GM12878 (cell line): Measurements from ENCODE around the gene SMIM35. TPM values are rescaled to one million over a fixed set of nuclear protein-coding genes. Genes with fewer than 3 reads are reported as not detected.

Experiments used
- ATAC-seq: fragments of 200-7000 bp; cut with Tn5 transposase; 3 replicates; pipeline ENCODE4 v1.9.1; 2020; ENCODE audit warnings: mild to moderate bottlenecking, moderate library complexity
- BruUV-seq: library from RNA; stranded (reverse); fragments of 400-500 nt; replicated peaks from 2 replicates; lab custom pipeline; 2021; lab: Mats Ljungman, UMichigan
- CTCF ChIA-PET: fragments of 300-600 bp; sonication (Branson Sonifier 250); formaldehyde crosslinking; extraction: SDS; loops from one replicate; lab custom pipeline; 2021; ENCODE audit warnings: inconsistent platforms; lab: Yijun Ruan, JAX
- POLR2A ChIA-PET: fragments of 350-600 bp; formaldehyde crosslinking; extraction: SDS; loops from one replicate; lab custom pipeline; 2021; ENCODE audit warnings: inconsistent platforms; lab: Charles Lee
- RAD21 ChIA-PET: fragments of 300-600 bp; sonication (Branson Sonifier 250); formaldehyde crosslinking; loops from one replicate; lab custom pipeline; 2023; ENCODE audit warnings: antibody characterized with exemption; ENCODE audit not compliant: unreplicated experiment; lab: Charles Lee
- SMC1A ChIA-PET: fragments of 300-600 bp; sonication (Branson Sonifier 250); formaldehyde crosslinking; loops from one replicate; lab custom pipeline; 2023; ENCODE audit not compliant: unreplicated experiment, uncharacterized antibody; lab: Charles Lee
- DNase-seq: peaks from one replicate; pipeline ENCODE4 v3.0.0-alpha.2; 2011; ENCODE audit warnings: low read depth, low spot score
- FAIRE-seq: peaks from 3 replicates; lab custom pipeline; 2011; peaks lifted over from hg19 to GRCh38; lab: Jason Lieb, UNC
- H2AFZ ChIP-seq: 2 replicates; pipeline ENCODE4 v1.6.0; 2011; ENCODE audit warnings: low read depth, low read length, control low read depth; ENCODE audit not compliant: control insufficient read depth
- H3K27ac ChIP-seq: 2 replicates; pipeline ENCODE4 v1.5.1; 2011; ENCODE audit warnings: control low read depth; ENCODE audit not compliant: control insufficient read depth, insufficient read depth
- H3K27me3 ChIP-seq, 2 experiments: replicated peaks in 1 of 2; 2 replicates each; pipeline versions ENCODE4 v1.6.0 to v1.6.1; 2011; ENCODE audit warnings: low read length in 1 of 2; ENCODE audit not compliant: control insufficient read depth in 2 of 2, insufficient read depth in 2 of 2
- H3K36me3 ChIP-seq, 2 experiments: 2 replicates each; pipeline ENCODE4 v1.5.1; 2011; ENCODE audit warnings: low read length in 1 of 2; ENCODE audit not compliant: control insufficient read depth in 2 of 2, insufficient read depth in 2 of 2
- H3K4me1 ChIP-seq: 2 replicates; pipeline ENCODE4 v1.6.1; 2011; ENCODE audit warnings: mild to moderate bottlenecking, low read length, moderate library complexity, mixed read lengths; ENCODE audit not compliant: control insufficient read depth, insufficient read depth
- H3K4me2 ChIP-seq: 2 replicates; pipeline ENCODE4 v1.6.0; 2011; ENCODE audit warnings: control low read depth; ENCODE audit not compliant: control insufficient read depth, insufficient read depth
- H3K4me3 ChIP-seq: fragments of 200-600 bp; sonication (generic); 2 replicates; pipeline ENCODE4 v1.5.1; 2016
- H3K79me2 ChIP-seq: 2 replicates; pipeline ENCODE4 v1.6.0; 2011; ENCODE audit warnings: low read length; ENCODE audit not compliant: control insufficient read depth, insufficient read depth
- H3K9ac ChIP-seq: 2 replicates; pipeline ENCODE4 v1.8.0; 2011; ENCODE audit warnings: low read length, control low read depth, mixed read lengths; ENCODE audit not compliant: control insufficient read depth, insufficient read depth
- H3K9me3 ChIP-seq: replicated peaks from 3 replicates; pipeline ENCODE4 v1.5.1; 2011; ENCODE audit warnings: mild to moderate bottlenecking, low read length; ENCODE audit not compliant: control insufficient read depth, insufficient read depth
- H4K20me1 ChIP-seq: 2 replicates; pipeline ENCODE4 v1.6.0; 2011; ENCODE audit not compliant: control insufficient read depth, insufficient read depth
- CUX1 ChIP-seq: IDR thresholded peaks from 2 replicates; pipeline ENCODE4 v1.6.1; 2012; ENCODE audit warnings: improper control_type of control experiment, low read depth, low read length; ENCODE audit not compliant: insufficient replicate concordance
- MEF2B ChIP-seq: fragments of 450-650 bp; IDR thresholded peaks from 2 replicates; pipeline ENCODE4 v1.6.1; 2018; ENCODE audit warnings: mild to moderate bottlenecking, moderate library complexity; ENCODE audit not compliant: partially characterized antibody, poor library complexity, severe bottlenecking
- NR2F1 ChIP-seq: fragments of 450-650 bp; conservative IDR thresholded peaks from 2 replicates; pipeline ENCODE4 v1.6.1; 2017; ENCODE audit warnings: mild to moderate bottlenecking
- POLR2AphosphoS2 ChIP-seq: IDR thresholded peaks from 2 replicates; pipeline ENCODE4 v1.6.1; 2011; ENCODE audit warnings: low read depth, mild to moderate bottlenecking, low read length, improper control_type of control experiment, moderate library complexity
- POLR2AphosphoS5 ChIP-seq: IDR thresholded peaks from 2 replicates; pipeline ENCODE4 v1.6.1; 2011; ENCODE audit warnings: mild to moderate bottlenecking, low read length, inconsistent platforms
- RFX5 ChIP-seq: IDR thresholded peaks from 2 replicates; pipeline ENCODE4 v1.6.1; 2011; ENCODE audit warnings: low read depth, low read length, improper control_type of control experiment
- SIN3A ChIP-seq: IDR thresholded peaks from 2 replicates; pipeline ENCODE4 v1.6.1; 2012; ENCODE audit warnings: low read depth, low read length, improper control_type of control experiment
- TARDBP ChIP-seq: IDR thresholded peaks from 2 replicates; pipeline ENCODE4 v1.6.1; 2016; ENCODE audit warnings: borderline replicate concordance
- TBL1XR1 ChIP-seq: IDR thresholded peaks from 2 replicates; pipeline ENCODE4 v1.6.1; 2012; ENCODE audit warnings: low read depth, low read length, improper control_type of control experiment
- WRNIP1 ChIP-seq: IDR thresholded peaks from 2 replicates; pipeline ENCODE4 v1.6.1; 2011; ENCODE audit warnings: low read depth, low read length, improper control_type of control experiment, borderline replicate concordance
- WGBS: methylation state at CpG from one replicate; pipeline ENCODE4 v1.1.6; 2016; ENCODE audit warnings: low lambda C conversion rate; ENCODE audit not compliant: insufficient replicate concordance, insufficient coverage; ENCODE audit errors: missing lambda C conversion rate; 5-methylcytosine and 5-hydroxymethylcytosine counted together
- in situ Hi-C: fragments of 300-500 bp; cut with MboI; formaldehyde crosslinking; loops from 9 replicates; pipeline ENCODE4 v1.14.3; 2018; ENCODE audit warnings: mixed read lengths
- intact Hi-C: fragments of 100-400 bp; cut with micrococcal nuclease; formaldehyde crosslinking; loops from one replicate; pipeline ENCODE4 v1.14.2; 2022; ENCODE audit not compliant: unreplicated experiment
- polyA plus RNA-seq, 11 experiments: library from polyadenylated mRNA; depleted of rRNA in 4 of 11; unstranded in 6 of 11; stranded (reverse) in 5 of 11; fragments of >200 nt; fragmentation: Nextera tagmentation in 4 of 11; fragmentation: Illumina TruSeq in 1 of 11; extraction: Ambion mirVana in 4 of 11; extraction: Trizol in 1 of 11; gene quantifications; 1 replicate in 1 of 11; 2 replicates in 10 of 11; pipeline versions ENCODE4 v1.2.1 to v1.2.3, GENCODE V29; 2011 to 2016; ENCODE audit warnings: inconsistent platforms in 2 of 11, missing spikeins in 2 of 11, low read depth in 1 of 11
- total RNA-seq, 4 experiments: library from RNA; depleted of rRNA in 3 of 4; stranded (reverse); fragments of >200 nt in 3 of 4; fragmentation: Illumina TruSeq in 1 of 4; extraction: Trizol in 1 of 4; gene quantifications; 2 replicates each; pipeline versions ENCODE4 v1.2.1 to v1.2.3, GENCODE V29; 2013 to 2021
- TF ChIP-seq, protein P1 (sequence below): IDR thresholded peaks from 2 replicates; pipeline ENCODE4 v1.6.1; 2012; ENCODE audit warnings: low read depth, low read length, improper control_type of control experiment

Gene SMIM35
- total and polyA plus RNA-seq, 10 of the 15 experiments (the other 5 are each of a cell fraction or from before 2014, with no cell fraction given): 0.02 to 1.1 (median 0.05) TPM; not detected in 5

DNA sequence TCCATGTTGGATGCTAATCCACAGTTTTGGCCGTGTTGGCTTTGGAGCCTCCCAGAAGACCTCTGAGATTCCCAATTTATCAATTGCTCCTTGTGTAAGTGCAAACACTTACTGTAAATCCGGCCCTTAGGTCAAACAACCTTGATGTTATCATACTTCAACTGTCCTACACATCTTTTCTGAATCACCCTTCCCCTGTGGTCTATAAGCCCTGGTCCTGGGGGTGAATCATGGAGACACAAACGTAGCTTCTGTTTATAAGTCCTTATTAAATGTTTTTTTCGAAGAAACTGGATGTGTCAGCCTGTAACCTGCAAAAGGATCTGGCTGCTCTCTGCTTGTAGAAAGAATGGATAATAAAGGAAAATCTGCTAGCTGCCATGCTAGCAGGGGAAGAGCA, 102.3 kb downstream of the SMIM35 start:
- Histone ChIP-seq H3K4me2 (no peak overlapping the region), H3K79me2 (peaks cover 20% of the 10 kb centered on the region), H3K36me3 (no peaks in the 10 kb centered on the region; a peak in 1 of 4 replicates), H2AFZ (no peak overlapping the region), H4K20me1 (no peaks in the 10 kb centered on the region), H3K27ac (no peak overlapping the region), H3K9ac (no peak overlapping the region), H3K27me3 (no peaks in the 10 kb centered on the region), H3K9me3 (no peaks in the 10 kb centered on the region), H3K4me1 (peaks cover 26% of the 10 kb centered on the region), H3K4me3 (no peak overlapping the region)
- DNase-seq (no peak), ATAC-seq (no peak), FAIRE-seq (no peak)
- no TSS peak for BruUV-seq
- intact Hi-C loops (no loop called here), in situ Hi-C loops (no loop called here)
- WGBS: 61% methylated on average over 4 of the region's 4 CpGs
- TF ChIP-seq NR2F1 (no peak), POLR2AphosphoS2 (no peak), POLR2AphosphoS5 (no peak), RFX5 (no peak), SIN3A (no peak), TARDBP (no peak), WRNIP1 (no peak), CUX1 (no peak), TBL1XR1 (no peak), MEF2B (no peak)
- TF ChIP-seq, protein P1, sequence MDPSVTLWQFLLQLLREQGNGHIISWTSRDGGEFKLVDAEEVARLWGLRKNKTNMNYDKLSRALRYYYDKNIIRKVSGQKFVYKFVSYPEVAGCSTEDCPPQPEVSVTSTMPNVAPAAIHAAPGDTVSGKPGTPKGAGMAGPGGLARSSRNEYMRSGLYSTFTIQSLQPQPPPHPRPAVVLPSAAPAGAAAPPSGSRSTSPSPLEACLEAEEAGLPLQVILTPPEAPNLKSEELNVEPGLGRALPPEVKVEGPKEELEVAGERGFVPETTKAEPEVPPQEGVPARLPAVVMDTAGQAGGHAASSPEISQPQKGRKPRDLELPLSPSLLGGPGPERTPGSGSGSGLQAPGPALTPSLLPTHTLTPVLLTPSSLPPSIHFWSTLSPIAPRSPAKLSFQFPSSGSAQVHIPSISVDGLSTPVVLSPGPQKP: no peak
- ChIA-PET CTCF (interaction anchor here (1.0 to 1.6 kb wide), 3 partner anchors 37 to 69 kb away, joined by 5 to 7 read pairs (median 6); no protein-coding TSS in a partner anchor), RAD21 (interaction anchor here (1.0 to 5.8 kb wide), 6 partner anchors 10 to 68 kb away, joined by 3 to 60 read pairs (median 24); no protein-coding TSS in a partner anchor), POLR2A (interaction anchor here (1.6 to 6.1 kb wide), 3 partner anchors 7 to 33 kb away, joined by 5 to 35 read pairs (median 7); no protein-coding TSS in a partner anchor), SMC1A (interaction anchor here (1.1 to 13.2 kb wide), 5 partner anchors 10 to 69 kb away, joined by 3 to 167 read pairs (median 4); no protein-coding TSS in a partner anchor)
